HUES48 (cell line): ENCODE results near the gene TRAK1.
A peak's percentile ranks its signal among the peaks of the same experiment; 100 is the strongest.

ENCODE experiments used
- H3K27ac ChIP-seq: one replicate; pipeline ENCODE4 v1.7.0; 2013; ENCODE audit warnings: low read depth, low read length, inconsistent platforms
- H3K27me3 ChIP-seq: 2 replicates; pipeline ENCODE4 v1.6.1; 2013; ENCODE audit warnings: mild to moderate bottlenecking, low read length; ENCODE audit not compliant: control insufficient read depth, insufficient read depth
- H3K36me3 ChIP-seq: 2 replicates; pipeline ENCODE4 v1.6.1; 2013; ENCODE audit warnings: low read length; ENCODE audit not compliant: control insufficient read depth, insufficient read depth
- H3K4me1 ChIP-seq: 2 replicates; pipeline ENCODE4 v1.6.1; 2013; ENCODE audit warnings: mild to moderate bottlenecking, low read length; ENCODE audit not compliant: control insufficient read depth, insufficient read depth
- H3K4me3 ChIP-seq: 2 replicates; pipeline ENCODE4 v1.5.1; 2013; ENCODE audit warnings: mild to moderate bottlenecking, low read depth, low read length
- H3K9ac ChIP-seq: 2 replicates; pipeline ENCODE4 v1.6.1; 2013; ENCODE audit warnings: mild to moderate bottlenecking, low read depth, low read length, moderate library complexity
- H3K9me3 ChIP-seq: 2 replicates; pipeline ENCODE4 v1.6.1; 2013; ENCODE audit warnings: low read length; ENCODE audit not compliant: control insufficient read depth, insufficient read depth

The TRAK1 gene

DNA sequence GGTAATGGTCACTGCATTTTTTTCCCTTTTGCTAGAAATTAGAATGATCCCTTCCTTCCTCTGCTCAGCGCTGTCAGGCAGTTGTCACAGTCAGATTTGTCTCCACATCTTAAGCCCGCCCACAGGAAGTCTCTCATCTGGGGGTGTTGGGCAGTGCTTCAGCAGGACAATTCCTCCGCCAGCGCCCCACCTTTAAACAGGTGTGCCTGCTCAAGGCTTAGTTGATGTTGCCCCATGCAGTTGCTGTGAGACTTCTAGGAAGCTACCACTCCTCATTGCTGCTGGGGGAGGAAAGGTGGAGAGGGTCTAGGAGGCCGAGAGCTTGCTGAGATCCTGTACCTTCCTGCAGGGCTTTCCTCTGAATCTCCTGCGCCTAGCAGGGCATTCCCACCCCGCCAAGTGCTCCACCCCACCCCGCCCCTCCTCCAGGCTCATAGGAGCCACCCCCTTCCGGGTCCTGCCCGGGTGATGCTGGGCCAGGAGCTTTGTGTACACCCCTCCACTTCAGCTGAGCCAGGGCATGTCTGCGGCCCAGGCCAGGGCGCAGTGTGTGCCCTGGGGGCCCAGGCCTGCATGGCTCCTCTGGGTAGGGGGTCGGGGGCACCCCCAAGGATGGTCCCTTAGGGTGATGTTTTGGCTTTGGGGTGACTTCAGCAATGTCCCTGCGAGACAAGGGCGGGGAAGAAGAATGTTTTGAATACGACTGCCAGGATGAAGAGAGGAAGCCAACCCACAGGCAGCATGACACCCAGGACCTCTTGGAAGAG lies 68.7 kb downstream of the TRAK1 start:
- Histone ChIP-seq H3K4me3 (peak overlapping the region; percentile 66), H3K9ac (no peak overlapping the region), H3K27ac (peak overlapping the region; percentile 90), H3K27me3 (no peaks in the 10 kb centered on the region), H3K36me3 (no peaks in the 10 kb centered on the region), H3K4me1 (peaks cover 26% of the 10 kb centered on the region), H3K9me3 (no peaks in the 10 kb centered on the region)

- peak overlapping the region; percentile 90 for H3K27ac ChIP-seq
These were observed 70.1 kb downstream of the TRAK1 start for GRCh38 chr3:42161050-42161935.

GRCh38 chr3:42162462-42162861 lies 71.3 kb downstream of the TRAK1 start:
- no peak overlapping the region for H3K27ac ChIP-seq
- no peak overlapping the region for H3K4me3 ChIP-seq
- H3K9ac ChIP-seq, result no peak overlapping the region
- H3K9me3 ChIP-seq, result no peaks in the 10 kb centered on the region
- H3K36me3 ChIP-seq, result no peaks in the 10 kb centered on the region
- H3K27me3 ChIP-seq, result no peaks in the 10 kb centered on the region
- H3K4me1 ChIP-seq, result peaks cover 29% of the 10 kb centered on the region

More at GRCh38 chr3:42161050-42161935, 70.1 kb downstream of the TRAK1 start:
- Histone ChIP-seq H3K36me3 (no peaks in the 10 kb centered on the region), H3K27me3 (no peaks in the 10 kb centered on the region), H3K9ac (no peak overlapping the region), H3K4me1 (peaks cover 29% of the 10 kb centered on the region), H3K9me3 (no peaks in the 10 kb centered on the region), H3K4me3 (peak overlapping the region; percentile 66)

DNA sequence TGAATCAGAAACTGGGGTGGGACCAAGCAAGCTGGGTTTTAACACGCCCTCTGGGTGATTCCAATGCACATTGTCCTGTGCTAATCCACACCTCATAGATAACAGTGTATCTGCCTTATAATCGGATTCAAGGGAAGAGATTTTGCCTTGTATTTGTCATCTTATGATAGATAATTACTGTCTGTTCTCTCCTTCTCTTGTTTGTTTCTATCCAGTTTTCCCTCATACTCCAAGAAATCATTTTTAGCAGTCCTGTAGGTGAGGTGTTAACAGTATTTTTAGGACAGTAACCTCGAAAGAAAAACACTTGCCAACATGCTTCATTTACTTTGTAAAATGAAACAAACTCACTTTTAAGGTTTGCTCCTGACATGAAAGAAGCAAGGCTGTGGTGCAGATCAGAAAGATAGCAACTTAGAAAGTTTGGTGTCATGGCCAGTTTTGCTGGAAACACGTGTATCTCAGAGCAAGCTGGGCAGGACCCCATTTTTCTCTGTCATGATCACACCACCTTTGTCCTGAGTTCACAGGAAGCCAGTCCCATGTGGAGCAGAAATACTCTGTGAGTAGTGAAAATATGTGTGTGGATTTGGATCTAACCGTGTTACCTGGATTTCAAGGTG lies 72.6 kb downstream of the TRAK1 start:
- H3K9me3 ChIP-seq, result no peaks in the 10 kb centered on the region
- peak overlapping the region; percentile 45 for H3K27ac ChIP-seq
- H3K4me3 ChIP-seq, result no peak overlapping the region
- H3K36me3 ChIP-seq, result no peaks in the 10 kb centered on the region
- no peaks in the 10 kb centered on the region for H3K27me3 ChIP-seq
- peaks cover 29% of the 10 kb centered on the region for H3K4me1 ChIP-seq
- H3K9ac ChIP-seq, result no peak overlapping the region

DNA sequence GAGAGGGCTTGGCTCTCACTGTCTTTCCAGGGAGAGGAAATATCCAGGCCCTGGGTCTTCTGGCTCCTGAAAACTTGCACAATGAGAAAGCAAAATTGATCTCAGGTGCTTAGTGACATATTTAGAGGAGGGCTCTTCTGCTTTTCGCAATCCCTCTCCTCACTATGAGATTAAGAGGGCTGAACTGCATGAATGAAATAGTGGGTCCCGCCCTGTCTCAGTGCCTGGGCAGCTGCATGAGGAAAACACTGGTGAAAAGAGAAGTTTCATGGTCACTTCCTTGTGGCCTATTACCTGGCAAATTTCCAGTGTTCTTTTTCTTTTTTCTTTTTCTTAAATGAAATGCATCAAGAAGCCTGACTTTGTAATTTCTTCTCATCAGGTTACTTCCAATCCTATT lies 73.5 kb downstream of the TRAK1 start:
- no peaks in the 10 kb centered on the region for H3K9me3 ChIP-seq
- no peaks in the 10 kb centered on the region for H3K27me3 ChIP-seq
- H3K4me1 ChIP-seq, result peaks cover 23% of the 10 kb centered on the region
- H3K9ac ChIP-seq, result no peak overlapping the region
- no peaks in the 10 kb centered on the region for H3K36me3 ChIP-seq
- no peak overlapping the region for H3K27ac ChIP-seq
- H3K4me3 ChIP-seq, result no peak overlapping the region

- no peaks in the 10 kb centered on the region for H3K27me3 ChIP-seq
- H3K4me3 ChIP-seq, result no peak overlapping the region
- peaks cover 21% of the 10 kb centered on the region for H3K4me1 ChIP-seq
- H3K36me3 ChIP-seq, result no peaks in the 10 kb centered on the region
- no peak overlapping the region for H3K27ac ChIP-seq
- no peaks in the 10 kb centered on the region for H3K9me3 ChIP-seq
- H3K9ac ChIP-seq, result no peak overlapping the region
These were observed 74.1 kb downstream of the TRAK1 start for GRCh38 chr3:42165211-42165610.

- Histone ChIP-seq H3K9me3 (no peaks in the 10 kb centered on the region), H3K27me3 (no peaks in the 10 kb centered on the region), H3K27ac (no peak overlapping the region), H3K9ac (no peak overlapping the region), H3K4me3 (no peak overlapping the region), H3K36me3 (no peaks in the 10 kb centered on the region), H3K4me1 (peaks cover 15% of the 10 kb centered on the region)
These were observed 75.1 kb downstream of the TRAK1 start for GRCh38 chr3:42166214-42166613.

GRCh38 chr3:42166662-42167300 lies 75.6 kb downstream of the TRAK1 start:
- Histone ChIP-seq H3K27me3 (no peaks in the 10 kb centered on the region), H3K27ac (no peak overlapping the region), H3K9me3 (no peaks in the 10 kb centered on the region), H3K4me3 (no peak overlapping the region), H3K4me1 (peaks cover 12% of the 10 kb centered on the region), H3K36me3 (no peaks in the 10 kb centered on the region), H3K9ac (no peak overlapping the region)

- no peaks in the 10 kb centered on the region for H3K36me3 ChIP-seq
- H3K9ac ChIP-seq, result no peak overlapping the region
- H3K27me3 ChIP-seq, result no peaks in the 10 kb centered on the region
- H3K9me3 ChIP-seq, result no peaks in the 10 kb centered on the region
- H3K4me1 ChIP-seq, result peaks cover 3% of the 10 kb centered on the region; the same call in 1 of the 2 replicates
- H3K4me3 ChIP-seq, result no peak overlapping the region
- no peak overlapping the region for H3K27ac ChIP-seq
These were observed 78.5 kb downstream of the TRAK1 start for GRCh38 chr3:42169579-42170120.

DNA sequence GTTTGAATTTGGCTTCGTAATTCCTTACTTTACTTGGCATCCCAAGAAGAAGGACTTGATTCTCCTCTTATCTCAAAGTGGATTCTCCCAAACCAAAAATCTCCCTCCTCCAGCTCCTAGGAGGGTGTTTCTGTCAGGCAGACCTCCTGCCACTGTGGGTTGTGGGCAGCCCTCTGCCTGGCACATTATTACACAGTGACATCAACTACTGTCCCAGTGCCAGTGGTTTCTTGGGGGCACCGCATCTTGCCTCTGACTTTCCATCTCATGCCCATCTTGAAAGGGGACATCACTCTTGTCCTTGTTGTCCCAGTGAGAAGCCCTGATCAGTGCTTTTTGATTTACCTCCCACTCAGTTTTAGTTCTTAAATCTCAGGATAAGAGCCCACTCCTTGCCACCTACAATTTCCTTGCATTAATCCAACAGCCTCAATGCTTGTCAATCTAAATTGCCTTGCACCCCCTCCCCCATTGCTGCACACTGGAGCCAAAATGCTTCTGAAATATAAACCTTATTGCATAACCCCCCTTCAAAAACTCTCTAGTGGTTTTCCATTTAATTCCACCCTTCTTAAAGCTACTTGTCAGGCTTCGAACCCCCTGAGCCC lies 81.0 kb downstream of the TRAK1 start:
- Histone ChIP-seq H3K4me3 (no peak overlapping the region), H3K36me3 (no peaks in the 10 kb centered on the region), H3K4me1 (no peaks in the 10 kb centered on the region), H3K9ac (no peak overlapping the region), H3K27ac (no peak overlapping the region), H3K9me3 (no peaks in the 10 kb centered on the region), H3K27me3 (no peaks in the 10 kb centered on the region)
